Peyer's patch (tissue), 4 donors: ENCODE data around the gene LIN9.

Experiments
- POLR2A ChIP-seq, 2 donors: fragments of 450-650 bp; IDR thresholded peaks; one replicate each; pipeline ENCODE4 v1.5.1; 2017; ENCODE audit warnings: antibody characterized with exemption in 2 of 2, mild to moderate bottlenecking in 2 of 2, moderate library complexity in 2 of 2
- TF ChIP-seq, protein P1 (sequence below), 6 experiments: fragments of 450-650 bp in 4 of 6; fragments of 200-600 bp in 2 of 6; sonication (generic) in 1 of 6; IDR thresholded peaks; one replicate each; pipeline ENCODE4 v1.5.1; 2017 to 2019; ENCODE audit warnings: antibody characterized with exemption in 6 of 6, mild to moderate bottlenecking in 3 of 6, moderate library complexity in 1 of 6

DNA sequence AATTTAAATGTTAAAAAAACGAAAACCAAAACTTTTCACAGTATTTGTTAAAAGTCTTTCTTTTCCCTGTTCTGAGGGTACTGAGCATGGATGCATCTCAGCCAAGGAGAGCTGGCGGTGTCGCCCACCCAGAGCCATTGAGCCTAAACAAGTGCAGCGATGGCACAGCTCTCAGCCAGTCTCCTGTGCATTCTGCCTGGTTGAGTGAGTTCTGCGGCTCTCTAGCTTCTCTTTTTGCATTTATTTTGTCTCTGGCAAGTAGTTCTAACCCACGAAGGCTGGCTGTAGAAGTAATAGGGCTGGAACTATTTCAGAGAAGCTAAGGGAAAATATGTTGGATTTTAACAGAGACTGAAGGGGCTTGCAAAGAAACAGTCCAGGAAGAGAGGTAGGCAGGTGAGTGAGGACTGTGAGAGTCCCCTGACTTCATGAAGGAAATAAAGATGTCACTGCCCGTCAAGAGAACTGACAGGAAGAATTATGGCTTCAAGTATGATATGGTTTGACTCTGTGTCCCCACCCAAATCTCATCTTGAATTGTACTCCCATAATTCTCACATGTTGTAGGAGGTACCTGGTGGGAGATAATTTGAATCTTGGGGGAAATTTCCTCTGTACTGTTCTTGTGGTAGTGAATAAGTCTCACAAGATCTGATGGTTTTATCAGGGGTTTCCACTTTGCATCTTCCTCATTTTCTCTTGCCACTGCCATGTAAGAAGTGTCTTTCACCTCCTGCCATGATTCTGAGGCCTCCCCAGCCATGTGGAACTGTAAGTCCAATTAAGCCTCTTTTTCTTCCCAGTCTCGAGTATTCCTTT, 35.7 kb upstream of the LIN9 start:
- TF ChIP-seq, protein P1, sequence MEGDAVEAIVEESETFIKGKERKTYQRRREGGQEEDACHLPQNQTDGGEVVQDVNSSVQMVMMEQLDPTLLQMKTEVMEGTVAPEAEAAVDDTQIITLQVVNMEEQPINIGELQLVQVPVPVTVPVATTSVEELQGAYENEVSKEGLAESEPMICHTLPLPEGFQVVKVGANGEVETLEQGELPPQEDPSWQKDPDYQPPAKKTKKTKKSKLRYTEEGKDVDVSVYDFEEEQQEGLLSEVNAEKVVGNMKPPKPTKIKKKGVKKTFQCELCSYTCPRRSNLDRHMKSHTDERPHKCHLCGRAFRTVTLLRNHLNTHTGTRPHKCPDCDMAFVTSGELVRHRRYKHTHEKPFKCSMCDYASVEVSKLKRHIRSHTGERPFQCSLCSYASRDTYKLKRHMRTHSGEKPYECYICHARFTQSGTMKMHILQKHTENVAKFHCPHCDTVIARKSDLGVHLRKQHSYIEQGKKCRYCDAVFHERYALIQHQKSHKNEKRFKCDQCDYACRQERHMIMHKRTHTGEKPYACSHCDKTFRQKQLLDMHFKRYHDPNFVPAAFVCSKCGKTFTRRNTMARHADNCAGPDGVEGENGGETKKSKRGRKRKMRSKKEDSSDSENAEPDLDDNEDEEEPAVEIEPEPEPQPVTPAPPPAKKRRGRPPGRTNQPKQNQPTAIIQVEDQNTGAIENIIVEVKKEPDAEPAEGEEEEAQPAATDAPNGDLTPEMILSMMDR (IDR thresholded peaks at IDR 0.05) = no peak
- TF ChIP-seq POLR2A (IDR thresholded peaks at IDR 0.05) = no peak
